PC-3 (cell line): ENCODE data around the gene USO1.

Experiments used
- EZH2 ChIP-seq: fragments of 300-600 bp; sonication (generic); IDR thresholded peaks from one replicate; pipeline ENCODE4 v1.6.1; 2017; ENCODE audit warnings: antibody characterized with exemption, mild to moderate bottlenecking, low read length; ENCODE audit not compliant: unreplicated experiment
- EZH2phosphoT487 ChIP-seq: fragments of 300-600 bp; sonication (generic); IDR thresholded peaks from 2 replicates; pipeline ENCODE4 v1.6.1; 2018; ENCODE audit warnings: mild to moderate bottlenecking, antibody characterized with exemption, low read length, borderline replicate concordance
- TF ChIP-seq, protein P1 (sequence below): fragments of 300-600 bp; sonication (generic); conservative IDR thresholded peaks from 2 replicates; pipeline ENCODE4 v1.5.1; 2017; ENCODE audit warnings: antibody characterized with exemption, low read depth, mild to moderate bottlenecking, low read length

DNA sequence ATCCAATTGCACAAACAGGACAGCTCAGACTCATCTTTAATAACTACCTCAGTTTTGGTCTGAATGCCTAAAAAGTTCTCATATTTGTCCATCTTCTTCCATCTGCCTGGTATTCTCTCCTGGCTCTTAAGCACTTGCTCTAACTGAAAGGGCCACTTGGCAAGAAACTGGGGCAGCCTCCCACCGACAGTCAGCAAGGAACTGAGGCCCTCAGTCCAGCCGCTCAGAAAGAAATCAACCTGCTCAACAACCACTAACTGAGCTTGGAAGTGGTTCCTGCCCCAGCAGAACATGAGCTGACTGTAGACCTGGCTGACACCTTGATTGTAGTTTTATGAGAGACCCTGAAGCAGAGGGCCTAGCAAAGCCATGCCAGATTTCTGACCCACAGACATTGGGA is 93.5 kb downstream of the USO1 start:
- TF ChIP-seq, protein P1, sequence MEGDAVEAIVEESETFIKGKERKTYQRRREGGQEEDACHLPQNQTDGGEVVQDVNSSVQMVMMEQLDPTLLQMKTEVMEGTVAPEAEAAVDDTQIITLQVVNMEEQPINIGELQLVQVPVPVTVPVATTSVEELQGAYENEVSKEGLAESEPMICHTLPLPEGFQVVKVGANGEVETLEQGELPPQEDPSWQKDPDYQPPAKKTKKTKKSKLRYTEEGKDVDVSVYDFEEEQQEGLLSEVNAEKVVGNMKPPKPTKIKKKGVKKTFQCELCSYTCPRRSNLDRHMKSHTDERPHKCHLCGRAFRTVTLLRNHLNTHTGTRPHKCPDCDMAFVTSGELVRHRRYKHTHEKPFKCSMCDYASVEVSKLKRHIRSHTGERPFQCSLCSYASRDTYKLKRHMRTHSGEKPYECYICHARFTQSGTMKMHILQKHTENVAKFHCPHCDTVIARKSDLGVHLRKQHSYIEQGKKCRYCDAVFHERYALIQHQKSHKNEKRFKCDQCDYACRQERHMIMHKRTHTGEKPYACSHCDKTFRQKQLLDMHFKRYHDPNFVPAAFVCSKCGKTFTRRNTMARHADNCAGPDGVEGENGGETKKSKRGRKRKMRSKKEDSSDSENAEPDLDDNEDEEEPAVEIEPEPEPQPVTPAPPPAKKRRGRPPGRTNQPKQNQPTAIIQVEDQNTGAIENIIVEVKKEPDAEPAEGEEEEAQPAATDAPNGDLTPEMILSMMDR = no peak
- TF ChIP-seq EZH2phosphoT487 (no peak), EZH2 (no peak)
